Thyroid gland (tissue), 4 donors: Measurements from ENCODE around the gene TCF7L2. TPM values are rescaled to one million over a fixed set of nuclear protein-coding genes. Genes with fewer than 3 reads are reported as not detected.

Experiments used
- DNase-seq, 2 donors: peaks; one replicate each; pipeline ENCODE4 v3.0.0-alpha.2; 2019
- H3K27ac ChIP-seq, 3 donors: fragments of 200-600 bp; sonication (generic); 1 replicate in 2 of 3; 2 replicates in 1 of 3; pipeline ENCODE4 v1.5.1; 2016 to 2019; ENCODE audit warnings: mild to moderate bottlenecking in 1 of 3, moderate library complexity in 1 of 3
- H3K27me3 ChIP-seq: fragments of 200-600 bp; sonication (generic); one replicate; pipeline ENCODE4 v1.5.1; 2019
- H3K36me3 ChIP-seq, 2 donors: fragments of 200-600 bp; sonication (generic); one replicate each; pipeline ENCODE4 v1.5.1; 2016 to 2019
- H3K4me1 ChIP-seq, 2 donors: fragments of 200-600 bp; sonication (generic); one replicate each; pipeline ENCODE4 v1.5.1; 2017 to 2019
- H3K4me3 ChIP-seq, 3 donors: fragments of 200-600 bp; sonication (generic); replicated peaks in 1 of 3; 1 replicate in 2 of 3; 2 replicates in 1 of 3; pipeline ENCODE4 v1.5.1; 2016; ENCODE audit warnings: mild to moderate bottlenecking in 1 of 3
- H3K9me3 ChIP-seq: fragments of 200-600 bp; sonication (generic); one replicate; pipeline ENCODE4 v1.5.1; 2017
- POLR2A ChIP-seq, 2 donors: fragments of 450-650 bp; IDR thresholded peaks; one replicate each; pipeline ENCODE4 v1.6.1; 2017; ENCODE audit warnings: antibody characterized with exemption in 2 of 2, mild to moderate bottlenecking in 2 of 2, moderate library complexity in 1 of 2
- WGBS, 2 donors: methylation state at CpG; one replicate each; pipeline ENCODE4 v1.1.5; 2017; 5-methylcytosine and 5-hydroxymethylcytosine counted together
- intact Hi-C: fragments of 100-400 bp; cut with DNase I; formaldehyde crosslinking; loops from one replicate; pipeline ENCODE4 v1.15.1; 2023
- total RNA-seq, 4 donors: library from RNA; depleted of rRNA; stranded (reverse); fragments of >200 nt; gene quantifications; one replicate each; pipeline ENCODE4 v1.2.3, GENCODE V29; 2016
- TF ChIP-seq, protein P1 (sequence below), 6 experiments: fragments of 200-600 bp in 3 of 6; fragments of 450-650 bp in 3 of 6; sonication (generic) in 3 of 6; IDR thresholded peaks; one replicate each; pipeline ENCODE4 v1.5.1; 2016 to 2019; ENCODE audit warnings: antibody characterized with exemption in 6 of 6, mild to moderate bottlenecking in 2 of 6, inconsistent platforms in 1 of 6, moderate library complexity in 1 of 6

TCF7L2 gene
- total RNA-seq, 4 donors from 2014 or later, result 16.2 to 67.1 (median 25.3) TPM

DNA sequence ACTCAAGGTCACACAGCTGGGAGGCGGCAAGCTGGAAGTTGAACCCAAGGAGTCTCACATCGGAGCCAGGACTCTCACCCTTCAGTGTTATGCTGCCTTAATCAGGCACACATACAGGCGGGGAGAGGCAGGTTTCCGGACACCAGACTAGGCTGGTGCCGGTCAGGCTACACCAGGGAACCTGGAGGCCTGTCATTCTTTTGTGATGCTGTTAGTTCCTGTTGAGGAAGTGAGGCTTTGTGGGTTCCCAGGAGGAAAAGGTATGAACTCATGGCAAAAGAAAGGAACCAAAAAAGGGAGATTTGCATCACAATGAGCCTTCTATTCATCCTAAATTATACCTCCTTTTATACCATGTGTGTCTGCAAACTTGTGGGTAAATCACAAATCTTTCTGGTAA is 103.8 kb downstream of the TCF7L2 start:
- H3K36me3 ChIP-seq, result no peaks in the 10 kb centered on the region
- no peak for DNase-seq
- WGBS, 2 donors, result 68 to 90% methylated on average over 4 to 5 of the region's 5 CpGs
- H3K4me3 ChIP-seq, result no peak overlapping the region
- intact Hi-C loops, result no loop called here
- H3K4me1 ChIP-seq, result peaks cover 30 to 52% of the 10 kb centered on the region in 2 donors
- no peaks in the 10 kb centered on the region for H3K9me3 ChIP-seq
- H3K27ac ChIP-seq, result peak overlapping the region in 1 of 3 donors; percentile 12
- TF ChIP-seq POLR2A (IDR thresholded peaks at IDR 0.05), result no peak
- H3K27me3 ChIP-seq, result no peaks in the 10 kb centered on the region

DNA sequence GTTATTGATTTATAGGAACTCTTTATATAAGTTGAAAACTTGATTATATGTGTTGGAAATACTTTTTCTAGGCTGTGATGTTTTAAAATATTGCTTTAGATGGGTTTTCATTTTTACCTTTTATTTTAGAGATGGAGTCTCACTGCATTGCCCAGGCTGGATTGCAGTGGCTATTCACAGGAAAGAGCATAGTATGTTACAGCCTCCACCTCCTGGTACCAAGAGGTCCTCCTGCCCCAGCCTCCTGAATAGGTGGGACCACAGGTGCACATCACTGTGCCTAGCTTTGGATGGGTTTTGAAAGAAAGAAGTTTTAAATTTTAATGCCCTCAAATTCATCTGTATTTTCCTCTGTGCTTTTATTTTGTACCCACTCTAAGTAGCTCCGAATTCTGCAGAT is 105.4 kb downstream of the TCF7L2 start:
- TF ChIP-seq, protein P1, sequence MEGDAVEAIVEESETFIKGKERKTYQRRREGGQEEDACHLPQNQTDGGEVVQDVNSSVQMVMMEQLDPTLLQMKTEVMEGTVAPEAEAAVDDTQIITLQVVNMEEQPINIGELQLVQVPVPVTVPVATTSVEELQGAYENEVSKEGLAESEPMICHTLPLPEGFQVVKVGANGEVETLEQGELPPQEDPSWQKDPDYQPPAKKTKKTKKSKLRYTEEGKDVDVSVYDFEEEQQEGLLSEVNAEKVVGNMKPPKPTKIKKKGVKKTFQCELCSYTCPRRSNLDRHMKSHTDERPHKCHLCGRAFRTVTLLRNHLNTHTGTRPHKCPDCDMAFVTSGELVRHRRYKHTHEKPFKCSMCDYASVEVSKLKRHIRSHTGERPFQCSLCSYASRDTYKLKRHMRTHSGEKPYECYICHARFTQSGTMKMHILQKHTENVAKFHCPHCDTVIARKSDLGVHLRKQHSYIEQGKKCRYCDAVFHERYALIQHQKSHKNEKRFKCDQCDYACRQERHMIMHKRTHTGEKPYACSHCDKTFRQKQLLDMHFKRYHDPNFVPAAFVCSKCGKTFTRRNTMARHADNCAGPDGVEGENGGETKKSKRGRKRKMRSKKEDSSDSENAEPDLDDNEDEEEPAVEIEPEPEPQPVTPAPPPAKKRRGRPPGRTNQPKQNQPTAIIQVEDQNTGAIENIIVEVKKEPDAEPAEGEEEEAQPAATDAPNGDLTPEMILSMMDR (IDR thresholded peaks at IDR 0.05), result no peak
- TF ChIP-seq POLR2A (IDR thresholded peaks at IDR 0.05), result no peak
- Histone ChIP-seq H3K27me3 (no peaks in the 10 kb centered on the region), H3K27ac (no peak overlapping the region), H3K4me3 (no peak overlapping the region), H3K9me3 (no peaks in the 10 kb centered on the region), H3K4me1 (peaks cover 29 to 48% of the 10 kb centered on the region in 2 donors), H3K36me3 (no peaks in the 10 kb centered on the region)
- intact Hi-C loops, result no loop called here
- WGBS, 2 donors, result 94 to 100% methylated on average over 1 of the region's 1 CpG
- no peak for DNase-seq

DNA sequence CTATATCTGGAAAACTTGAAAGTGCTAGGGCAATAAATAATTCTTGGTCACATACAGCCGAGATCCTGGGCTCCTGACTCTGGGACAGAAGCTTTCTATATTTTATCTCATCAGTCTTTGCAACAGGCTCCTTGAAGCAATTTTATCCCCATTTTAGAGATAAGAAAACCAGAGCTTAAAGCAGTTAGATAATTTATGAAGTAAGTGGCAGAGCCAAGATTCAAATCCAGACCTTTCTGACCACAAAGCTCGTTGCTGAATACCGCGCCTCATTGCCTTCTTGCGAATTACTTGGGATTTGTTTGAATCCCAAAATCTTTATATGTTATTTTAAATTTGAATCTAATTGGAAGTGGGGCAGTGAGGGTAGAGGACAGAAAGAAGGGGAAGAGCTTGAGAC is 106.0 kb downstream of the TCF7L2 start:
- Histone ChIP-seq H3K27me3 (no peaks in the 10 kb centered on the region), H3K4me3 (no peak overlapping the region), H3K36me3 (no peaks in the 10 kb centered on the region), H3K4me1 (peaks cover 34 to 49% of the 10 kb centered on the region in 2 donors), H3K27ac (no peak overlapping the region), H3K9me3 (no peaks in the 10 kb centered on the region)
- TF ChIP-seq POLR2A (IDR thresholded peaks at IDR 0.05), result no peak
- DNase-seq, result no peak
- intact Hi-C loops, result no loop called here
- 88 to 96% methylated on average over 5 of the region's 5 CpGs for WGBS, 2 donors

DNA sequence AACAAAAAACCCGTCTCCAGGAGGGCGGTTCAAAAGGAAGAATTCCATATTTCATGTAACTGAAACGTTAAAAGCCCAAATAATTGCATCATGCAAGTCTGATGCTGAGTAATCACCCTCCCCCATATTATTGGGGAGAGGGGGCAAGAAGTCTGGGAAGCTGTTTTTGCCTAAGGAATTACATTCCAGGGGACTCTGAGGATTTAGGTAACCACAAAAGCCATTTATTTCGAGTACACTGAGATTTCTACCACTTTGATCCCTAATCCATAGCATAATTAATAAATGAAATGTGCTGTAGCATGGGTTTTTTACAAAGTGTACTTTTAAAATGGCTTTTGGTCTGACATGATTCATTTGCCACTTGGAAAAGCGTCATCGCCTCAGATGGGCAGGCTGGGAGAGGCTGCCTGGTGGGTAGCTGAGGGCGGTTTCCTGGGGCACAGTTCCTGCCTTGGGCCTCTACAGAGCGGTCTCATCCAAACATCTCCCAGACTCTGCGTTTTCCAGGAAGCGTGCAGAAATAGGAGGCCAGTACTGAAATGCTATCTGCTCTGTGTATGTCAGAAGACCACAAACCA is 106.5 kb downstream of the TCF7L2 start:
- Histone ChIP-seq H3K9me3 (no peaks in the 10 kb centered on the region), H3K27ac (peak overlapping the region in 1 of 3 donors; percentile 3), H3K36me3 (no peaks in the 10 kb centered on the region), H3K4me3 (no peak overlapping the region), H3K27me3 (no peaks in the 10 kb centered on the region), H3K4me1 (peaks cover 39 to 51% of the 10 kb centered on the region in 2 donors)
- intact Hi-C loops, result no loop called here
- 81 to 88% methylated on average over 10 of the region's 10 CpGs for WGBS, 2 donors
- no peak for DNase-seq
- no peak for TF ChIP-seq POLR2A (IDR thresholded peaks at IDR 0.05)
- TF ChIP-seq, protein P1 (IDR thresholded peaks at IDR 0.05), result no peak

DNA sequence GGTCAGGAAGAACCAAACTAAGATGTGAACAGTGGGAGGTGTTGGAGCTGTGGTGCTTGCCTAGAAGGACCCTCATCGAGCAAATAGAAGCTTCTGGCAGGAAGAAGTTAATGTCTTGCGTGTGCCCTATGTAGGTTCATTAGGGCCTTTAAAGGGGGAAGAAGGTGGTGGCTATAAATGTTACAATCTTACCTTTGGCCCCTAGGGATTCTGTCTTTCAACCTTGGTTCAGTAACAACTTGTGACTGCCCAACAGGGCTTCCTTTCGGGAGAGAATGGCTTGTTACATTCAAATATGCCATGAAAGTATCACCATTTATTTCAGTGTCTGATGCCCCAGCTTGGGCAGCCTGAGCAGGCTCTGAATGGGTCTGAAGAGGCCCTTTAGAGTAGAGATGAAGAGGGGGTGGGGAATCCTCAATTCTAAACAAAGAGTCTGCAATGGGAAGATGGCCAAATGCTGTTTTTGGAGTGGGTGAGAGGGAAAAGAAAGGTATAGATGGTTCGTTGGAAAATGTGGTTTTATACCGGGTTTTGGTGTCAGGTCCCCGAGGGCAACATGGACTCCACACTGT is 108.0 kb downstream of the TCF7L2 start:
- H3K27ac ChIP-seq, result peak overlapping the region; percentile 91 to 94 (median 92)
- intact Hi-C loops, result no loop called here
- H3K4me1 ChIP-seq, result peaks cover 49 to 61% of the 10 kb centered on the region in 2 donors
- TF ChIP-seq, protein P1 (IDR thresholded peaks at IDR 0.05), result no peak
- no peak for TF ChIP-seq POLR2A (IDR thresholded peaks at IDR 0.05)
- no peaks in the 10 kb centered on the region for H3K27me3 ChIP-seq
- no peaks in the 10 kb centered on the region for H3K9me3 ChIP-seq
- DNase-seq, result peak; percentile 41 to 43
- H3K36me3 ChIP-seq, result no peaks in the 10 kb centered on the region
- no peak overlapping the region for H3K4me3 ChIP-seq
- WGBS, 2 donors, result 31 to 36% methylated on average over 6 of the region's 6 CpGs
